Loucy (cell line): Measurements from ENCODE around the gene PBLD.

ENCODE experiments used
- H2AFZ ChIP-seq: fragments of 200-600 bp; sonication (generic); 2 replicates; pipeline ENCODE4 v1.6.0; 2016; ENCODE audit warnings: antibody characterized with exemption, mild to moderate bottlenecking, low read length, moderate library complexity
- H3F3A ChIP-seq: fragments of 200-600 bp; 2 replicates; pipeline ENCODE4 v1.6.0; 2016; ENCODE audit warnings: antibody characterized with exemption, low read depth, mild to moderate bottlenecking
- H3K27me3 ChIP-seq: fragments of 200-600 bp; sonication (generic); 2 replicates; pipeline ENCODE4 v1.6.1; 2014; ENCODE audit warnings: low read length, mild to moderate bottlenecking; ENCODE audit not compliant: insufficient read depth, poor library complexity, severe bottlenecking
- H3K36me3 ChIP-seq: fragments of 200-600 bp; sonication (generic); 2 replicates; pipeline ENCODE4 v1.6.1; 2016; ENCODE audit warnings: low read length; ENCODE audit not compliant: insufficient read depth
- H3K4me1 ChIP-seq: fragments of 200-600 bp; sonication (generic); 2 replicates; pipeline ENCODE4 v1.5.1; 2014; ENCODE audit warnings: low read length, mild to moderate bottlenecking; ENCODE audit not compliant: insufficient read depth, poor library complexity, severe bottlenecking
- H3K4me2 ChIP-seq: fragments of 200-600 bp; sonication (generic); 2 replicates; pipeline ENCODE4 v1.6.0; 2014; ENCODE audit warnings: antibody characterized with exemption, low read length, low read depth, mild to moderate bottlenecking; ENCODE audit not compliant: poor library complexity, severe bottlenecking
- H3K4me3 ChIP-seq: fragments of 200-600 bp; sonication (generic); 2 replicates; pipeline ENCODE4 v1.5.1; 2014; ENCODE audit warnings: low read length, mild to moderate bottlenecking, mixed read lengths; ENCODE audit not compliant: poor library complexity, severe bottlenecking
- H3K79me2 ChIP-seq: fragments of 200-600 bp; sonication (generic); 2 replicates; pipeline ENCODE4 v1.6.1; 2014; ENCODE audit warnings: low read length; ENCODE audit not compliant: insufficient read depth
- H3K9ac ChIP-seq: fragments of 200-600 bp; sonication (generic); 2 replicates; pipeline ENCODE4 v1.6.0; 2014; ENCODE audit warnings: mild to moderate bottlenecking, low read depth, low read length, moderate library complexity; ENCODE audit not compliant: poor library complexity, severe bottlenecking
- H3K9me2 ChIP-seq: fragments of 200-600 bp; sonication (generic); replicated peaks from 2 replicates; pipeline ENCODE4 v1.6.1; 2016; ENCODE audit warnings: low read depth, low read length, mixed read lengths
- H3K9me3 ChIP-seq: fragments of 200-600 bp; sonication (generic); 2 replicates; pipeline ENCODE4 v1.6.1; 2014; ENCODE audit warnings: mild to moderate bottlenecking, antibody characterized with exemption, low read length, low read depth; ENCODE audit not compliant: insufficient read depth
- H4K20me1 ChIP-seq: fragments of 200-600 bp; sonication (generic); 2 replicates; pipeline ENCODE4 v1.6.0; 2014; ENCODE audit warnings: antibody characterized with exemption, low read length, mild to moderate bottlenecking; ENCODE audit not compliant: insufficient read depth, poor library complexity, severe bottlenecking
- EZH2phosphoT487 ChIP-seq: fragments of 200-600 bp; IDR thresholded peaks from 2 replicates; pipeline ENCODE4 v1.6.1; 2018; ENCODE audit warnings: antibody characterized with exemption, mild to moderate bottlenecking, moderate library complexity, borderline replicate concordance
- TF ChIP-seq, protein P1 (sequence below): fragments of 200-600 bp; sonication (generic); conservative IDR thresholded peaks from 2 replicates; pipeline ENCODE4 v1.5.1; 2014; ENCODE audit warnings: mild to moderate bottlenecking, antibody characterized with exemption, low read length

The PBLD gene

DNA sequence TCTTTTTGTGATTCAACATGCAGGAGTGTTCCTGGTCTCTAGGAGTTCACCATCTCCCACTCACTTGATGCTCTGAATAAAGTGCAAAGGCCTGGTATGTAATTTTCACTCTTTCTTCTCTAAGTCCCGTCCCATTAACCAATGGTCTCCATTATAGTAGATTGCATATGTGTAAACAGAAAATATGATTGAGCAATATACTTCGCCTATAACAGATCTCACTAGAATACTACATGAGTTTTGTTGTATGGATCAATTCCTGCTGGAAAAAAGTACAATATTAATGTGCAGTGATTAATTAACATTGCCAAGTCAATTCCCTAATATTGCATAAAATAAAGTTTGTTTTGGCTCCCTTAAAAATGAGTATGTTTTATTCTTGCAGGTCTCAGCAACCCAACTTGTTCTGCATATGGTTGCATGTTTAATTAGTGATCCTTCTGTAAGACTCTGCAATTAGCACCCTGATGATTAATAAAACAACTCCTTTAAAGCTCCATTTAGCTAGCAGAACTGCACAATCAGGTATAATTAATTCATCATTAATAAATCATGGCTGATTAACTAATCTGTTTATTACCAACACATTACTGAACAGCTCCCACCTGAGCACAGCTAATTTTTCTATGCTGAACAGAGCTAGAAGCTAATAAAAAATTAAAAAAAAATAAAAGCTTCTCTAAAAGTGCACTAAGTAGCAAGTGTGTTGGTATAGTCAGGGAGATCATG is 63.0 kb downstream of the PBLD start:
- Histone ChIP-seq H3K4me1 (no peaks in the 10 kb centered on the region), H3K27me3 (no peaks in the 10 kb centered on the region), H3K4me2 (no peak overlapping the region), H3F3A (no peaks in the 10 kb centered on the region), H3K36me3 (no peaks in the 10 kb centered on the region), H2AFZ (no peak overlapping the region), H4K20me1 (no peaks in the 10 kb centered on the region), H3K79me2 (no peaks in the 10 kb centered on the region), H3K9ac (no peak overlapping the region), H3K9me2 (no peaks in the 10 kb centered on the region), H3K4me3 (no peak overlapping the region), H3K9me3 (no peaks in the 10 kb centered on the region; the same call in 1 of the 2 replicates)
- TF ChIP-seq EZH2phosphoT487, result no peak
- TF ChIP-seq, protein P1, sequence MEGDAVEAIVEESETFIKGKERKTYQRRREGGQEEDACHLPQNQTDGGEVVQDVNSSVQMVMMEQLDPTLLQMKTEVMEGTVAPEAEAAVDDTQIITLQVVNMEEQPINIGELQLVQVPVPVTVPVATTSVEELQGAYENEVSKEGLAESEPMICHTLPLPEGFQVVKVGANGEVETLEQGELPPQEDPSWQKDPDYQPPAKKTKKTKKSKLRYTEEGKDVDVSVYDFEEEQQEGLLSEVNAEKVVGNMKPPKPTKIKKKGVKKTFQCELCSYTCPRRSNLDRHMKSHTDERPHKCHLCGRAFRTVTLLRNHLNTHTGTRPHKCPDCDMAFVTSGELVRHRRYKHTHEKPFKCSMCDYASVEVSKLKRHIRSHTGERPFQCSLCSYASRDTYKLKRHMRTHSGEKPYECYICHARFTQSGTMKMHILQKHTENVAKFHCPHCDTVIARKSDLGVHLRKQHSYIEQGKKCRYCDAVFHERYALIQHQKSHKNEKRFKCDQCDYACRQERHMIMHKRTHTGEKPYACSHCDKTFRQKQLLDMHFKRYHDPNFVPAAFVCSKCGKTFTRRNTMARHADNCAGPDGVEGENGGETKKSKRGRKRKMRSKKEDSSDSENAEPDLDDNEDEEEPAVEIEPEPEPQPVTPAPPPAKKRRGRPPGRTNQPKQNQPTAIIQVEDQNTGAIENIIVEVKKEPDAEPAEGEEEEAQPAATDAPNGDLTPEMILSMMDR, result no peak

DNA sequence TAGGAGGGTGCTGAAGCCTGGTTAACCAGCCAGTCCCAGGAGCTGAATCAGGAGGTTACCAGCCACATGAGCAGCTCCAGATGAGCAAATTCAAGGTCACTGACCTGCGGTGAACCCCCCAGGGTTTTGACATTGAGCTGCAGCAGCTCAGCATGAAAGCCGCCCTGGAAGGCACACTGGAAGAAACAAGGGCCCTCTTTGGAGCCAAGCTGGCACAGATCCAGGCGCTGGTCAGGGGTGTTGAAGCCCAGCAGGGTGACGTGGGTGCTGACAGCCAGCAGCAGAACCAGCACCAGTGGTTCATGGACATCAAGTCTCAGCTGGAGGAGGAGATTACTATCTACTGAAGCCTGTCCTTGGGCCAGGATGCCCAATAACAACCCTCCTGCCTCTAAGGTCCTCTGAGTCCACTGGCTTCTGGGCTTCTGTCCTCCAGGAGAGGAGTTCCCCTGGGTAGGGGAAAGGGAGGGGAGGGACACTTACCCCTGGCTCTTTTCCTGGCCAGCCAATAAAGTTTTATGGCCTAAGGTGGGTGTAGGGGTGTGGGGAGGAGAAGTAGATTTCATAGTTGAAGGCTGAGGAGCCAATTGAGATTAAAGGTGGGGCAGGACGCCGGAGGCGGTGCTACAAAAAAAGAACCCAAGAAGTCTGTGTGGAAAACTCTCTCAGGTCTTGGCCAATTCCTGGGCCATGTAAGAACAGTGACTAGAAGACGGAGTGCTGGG is 71.4 kb downstream of the PBLD start:
- no peaks in the 10 kb centered on the region for H3K79me2 ChIP-seq
- H3K36me3 ChIP-seq, result no peaks in the 10 kb centered on the region
- H3K4me2 ChIP-seq, result no peak overlapping the region
- no peaks in the 10 kb centered on the region for H3F3A ChIP-seq
- H3K9ac ChIP-seq, result no peak overlapping the region
- no peaks in the 10 kb centered on the region for H3K9me2 ChIP-seq
- no peak overlapping the region for H3K4me3 ChIP-seq
- no peak for TF ChIP-seq EZH2phosphoT487
- TF ChIP-seq, protein P1, result no peak
- H2AFZ ChIP-seq, result no peak overlapping the region
- H3K9me3 ChIP-seq, result no peaks in the 10 kb centered on the region; the same call in 1 of the 2 replicates
- H3K27me3 ChIP-seq, result no peaks in the 10 kb centered on the region
- no peaks in the 10 kb centered on the region for H3K4me1 ChIP-seq
- no peaks in the 10 kb centered on the region for H4K20me1 ChIP-seq

DNA sequence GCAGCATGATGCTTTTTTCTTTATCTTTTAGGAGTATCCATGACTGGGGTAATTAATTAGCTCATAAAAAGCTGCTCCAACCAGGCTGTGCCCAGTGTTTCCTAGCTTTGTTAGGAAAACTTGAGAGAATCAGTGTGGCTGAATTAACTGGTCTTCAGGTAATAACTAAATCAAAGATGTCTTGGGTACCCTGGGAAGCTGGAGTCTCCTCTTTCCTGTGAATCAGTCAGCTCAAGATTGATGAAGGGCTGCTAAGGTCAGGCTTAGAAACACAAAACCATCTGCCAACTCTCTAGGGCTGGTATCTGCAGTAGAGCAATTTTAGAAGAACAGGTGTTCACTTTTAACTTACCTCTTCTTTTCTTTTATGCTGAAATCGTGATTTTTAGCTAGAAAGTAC is 79.4 kb downstream of the PBLD start:
- Histone ChIP-seq H3K79me2 (no peaks in the 10 kb centered on the region), H3K36me3 (no peaks in the 10 kb centered on the region), H3K4me2 (no peak overlapping the region), H4K20me1 (no peaks in the 10 kb centered on the region), H3K27me3 (no peaks in the 10 kb centered on the region), H3K4me3 (no peak overlapping the region), H3K9ac (no peak overlapping the region), H3K4me1 (no peaks in the 10 kb centered on the region), H2AFZ (no peak overlapping the region), H3K9me2 (no peaks in the 10 kb centered on the region), H3F3A (no peaks in the 10 kb centered on the region), H3K9me3 (no peaks in the 10 kb centered on the region)
- TF ChIP-seq, protein P1, result no peak
- TF ChIP-seq EZH2phosphoT487, result no peak
